Measurements from ENCODE around the gene PCNP.

GRCh38 chr3:101556064-101556463 is 17.9 kb upstream of the PCNP start:
- TF ChIP-seq EZH2 (IDR thresholded peaks at IDR 0.05; ENCODE audit: low read length, missing control alignments) (no peak), CTCF (conservative IDR thresholded peaks at IDR 0.05 in 1 of 2, IDR thresholded peaks at IDR 0.05 in 1 of 2; ENCODE audit: low read depth in 1 of 2, low read length in 2 of 2) (no peak)
